Osteocyte (in vitro differentiated cells): Measurements from ENCODE around the gene ENAH. TPM values are rescaled to one million over a fixed set of nuclear protein-coding genes. Genes with fewer than 3 reads are reported as not detected.
A peak's percentile ranks its signal among the peaks of the same experiment; 100 is the strongest.

ENCODE experiments used
- DNase-seq: peaks from one replicate; pipeline ENCODE4 v3.0.0; 2021; ENCODE audit warnings: mixed read lengths; ENCODE audit not compliant: unreplicated experiment; ENCODE audit errors: extremely low spot score
- H3K27ac Mint-ChIP-seq: one replicate; pipeline ENCODE4 v1.8.0; 2021; ENCODE audit warnings: mild to moderate bottlenecking, mixed read lengths; ENCODE audit not compliant: unreplicated experiment
- H3K27me3 Mint-ChIP-seq: one replicate; pipeline ENCODE4 v1.8.0; 2021; ENCODE audit warnings: mixed read lengths; ENCODE audit not compliant: unreplicated experiment
- H3K36me3 Mint-ChIP-seq: one replicate; pipeline ENCODE4 v1.8.0; 2021; ENCODE audit warnings: mixed read lengths; ENCODE audit not compliant: unreplicated experiment
- H3K4me1 Mint-ChIP-seq: one replicate; pipeline ENCODE4 v1.8.0; 2021; ENCODE audit warnings: mixed read lengths; ENCODE audit not compliant: unreplicated experiment
- H3K4me3 Mint-ChIP-seq: one replicate; pipeline ENCODE4 v1.8.0; 2021; ENCODE audit warnings: mild to moderate bottlenecking, moderate library complexity, mixed read lengths; ENCODE audit not compliant: unreplicated experiment
- H3K9me3 Mint-ChIP-seq: one replicate; pipeline ENCODE4 v1.8.0; 2021; ENCODE audit warnings: mixed read lengths; ENCODE audit not compliant: unreplicated experiment
- CTCF ChIP-seq: fragments of 200-600 bp; sonication (generic); IDR thresholded peaks from 2 replicates; pipeline ENCODE4 v1.5.0; 2021; ENCODE audit warnings: antibody characterized with exemption, mild to moderate bottlenecking, moderate library complexity
- total RNA-seq: library from RNA; stranded (reverse); gene quantifications from 2 replicates; pipeline ENCODE4 v1.2.1, GENCODE V29; 2021

Gene ENAH
- total RNA-seq, 1 donor from 2014 or later = 232 TPM

- Mint-ChIP-seq H3K36me3 (no peaks in the 10 kb centered on the region), H3K9me3 (no peaks in the 10 kb centered on the region), H3K27ac (peak overlapping the region; percentile 15), H3K4me3 (no peak overlapping the region), H3K4me1 (peaks cover 11% of the 10 kb centered on the region), H3K27me3 (no peaks in the 10 kb centered on the region)
- TF ChIP-seq CTCF = peak; percentile 23
- DNase-seq = no peak
These were observed 211.4 kb downstream of the ENAH start for GRCh38 chr1:225441314-225442122.

GRCh38 chr1:225440380-225441221, 212.3 kb downstream of the ENAH start:
- TF ChIP-seq CTCF = no peak
- H3K4me3 Mint-ChIP-seq = no peak overlapping the region
- no peak for DNase-seq
- H3K27me3 Mint-ChIP-seq = peaks cover 5% of the 10 kb centered on the region
- peaks cover 11% of the 10 kb centered on the region for H3K4me1 Mint-ChIP-seq
- H3K36me3 Mint-ChIP-seq = no peaks in the 10 kb centered on the region
- H3K9me3 Mint-ChIP-seq = no peaks in the 10 kb centered on the region
- H3K27ac Mint-ChIP-seq = no peak overlapping the region

GRCh38 chr1:225437710-225438437, 215.0 kb downstream of the ENAH start:
- DNase-seq = no peak
- H3K9me3 Mint-ChIP-seq = no peaks in the 10 kb centered on the region

More at GRCh38 chr1:225437710-225438437, 215.0 kb downstream of the ENAH start:
- Mint-ChIP-seq H3K36me3 (no peaks in the 10 kb centered on the region), H3K27ac (no peak overlapping the region), H3K4me1 (peaks cover 6% of the 10 kb centered on the region), H3K4me3 (no peak overlapping the region), H3K27me3 (peaks cover 6% of the 10 kb centered on the region)
- TF ChIP-seq CTCF = peak; percentile 57

Other genes with a start within 250 kb of the ENAH start
- gene LBR, start 225.1 kb downstream of the ENAH start, total RNA-seq = 29.5 and 34.8 TPM in 2 replicates
- 213 and 221 TPM in 2 replicates for gene SRP9, start 124.7 kb upstream of the ENAH start, total RNA-seq
- gene EPHX1, start 157.0 kb upstream of the ENAH start, total RNA-seq = 30.3 and 32.3 TPM in 2 replicates
- 50.8 and 54.8 TPM in 2 replicates for gene TMEM63A, start 229.3 kb upstream of the ENAH start, total RNA-seq
- gene LEFTY1, start 236.0 kb upstream of the ENAH start, total RNA-seq = 0.24 and 0.40 TPM in 2 replicates